Uterus (tissue), 4 donors: Measurements from ENCODE around the gene PDE4A. TPM values are rescaled to one million over a fixed set of nuclear protein-coding genes. Genes with fewer than 3 reads are reported as not detected.

Experiments used
- DNase-seq, 2 donors: peaks; one replicate each; pipeline ENCODE4 v3.0.0-alpha.2; 2019 to 2020
- H3K27ac ChIP-seq, 2 donors: fragments of 200-600 bp; sonication (generic); 1 replicate in 1 of 2; 2 replicates in 1 of 2; pipeline ENCODE4 v1.5.1; 2016 to 2018
- H3K27me3 ChIP-seq, 2 donors: fragments of 200-600 bp; sonication (generic); one replicate each; pipeline ENCODE4 v1.5.1; 2018 to 2019; ENCODE audit warnings: control low read depth in 1 of 2
- H3K36me3 ChIP-seq, 2 donors: fragments of 200-600 bp; sonication (generic); one replicate each; pipeline ENCODE4 v1.5.1; 2019; ENCODE audit warnings: control low read depth in 1 of 2
- H3K4me1 ChIP-seq, 2 donors: fragments of 200-600 bp; sonication (generic); one replicate each; pipeline ENCODE4 v1.5.1; 2018 to 2019; ENCODE audit warnings: control low read depth in 1 of 2
- H3K4me3 ChIP-seq, 2 donors: fragments of 200-600 bp; sonication (generic); 1 replicate in 1 of 2; 2 replicates in 1 of 2; pipeline ENCODE4 v1.5.1; 2018 to 2019; ENCODE audit warnings: mild to moderate bottlenecking in 1 of 2
- H3K9me3 ChIP-seq, 2 donors: fragments of 200-600 bp; sonication (generic); one replicate each; pipeline ENCODE4 v1.5.1; 2019; ENCODE audit warnings: control low read depth in 1 of 2
- CTCF ChIP-seq, 4 experiments: fragments of 200-600 bp in 2 of 4; fragments of 450-650 bp in 2 of 4; sonication (generic) in 2 of 4; IDR thresholded peaks; one replicate each; pipeline ENCODE4 v1.5.1; 2016 to 2019; ENCODE audit warnings: antibody characterized with exemption in 4 of 4, mild to moderate bottlenecking in 2 of 4, moderate library complexity in 1 of 4
- POLR2A ChIP-seq, 2 donors: fragments of 450-650 bp; IDR thresholded peaks; one replicate each; pipeline ENCODE4 v1.6.1; 2016; ENCODE audit warnings: antibody characterized with exemption in 2 of 2, mild to moderate bottlenecking in 1 of 2, moderate library complexity in 1 of 2
- intact Hi-C: fragments of 100-400 bp; cut with DNase I; formaldehyde crosslinking; loops from one replicate; pipeline ENCODE4 v1.15.1; 2023; ENCODE audit warnings: low total_unique reads
- total RNA-seq, 4 donors: library from RNA; depleted of rRNA in 3 of 4; stranded (reverse); fragments of >200 nt in 3 of 4; gene quantifications; one replicate each; pipeline versions ENCODE4 v1.1.0 to v1.2.4, GENCODE V29; 2014 to 2023
- donor health status: DM: yes; HTN: yes; CAD: no.

The PDE4A gene
- total RNA-seq, 4 donors from 2014 or later: 3.2 to 10.6 (median 4.1) TPM

- DNase-seq: no peak
- H3K9me3 ChIP-seq: no peaks in the 10 kb centered on the region
- H3K27ac ChIP-seq: peak overlapping the region in 1 of 2 donors; percentile 10
- H3K27me3 ChIP-seq: no peaks in the 10 kb centered on the region
- H3K4me3 ChIP-seq: peak overlapping the region in 1 of 2 donors; percentile 43
- H3K4me1 ChIP-seq: peaks cover 0 to 4% of the 10 kb centered on the region in 2 donors
- H3K36me3 ChIP-seq: no peaks in the 10 kb centered on the region
- intact Hi-C loops: no loop called here
- TF ChIP-seq POLR2A (IDR thresholded peaks at IDR 0.05): no peak
- TF ChIP-seq CTCF (IDR thresholded peaks at IDR 0.05): no peak
These were observed 12.4 kb downstream of the PDE4A start for GRCh38 chr19:10432736-10433130.

- Histone ChIP-seq H3K4me3 (no peak overlapping the region), H3K9me3 (no peaks in the 10 kb centered on the region), H3K27ac (no peak overlapping the region), H3K27me3 (no peaks in the 10 kb centered on the region), H3K4me1 (peaks cover 0 to 4% of the 10 kb centered on the region in 2 donors), H3K36me3 (no peaks in the 10 kb centered on the region)
- DNase-seq: no peak
- intact Hi-C loops: no loop called here
- no peak for TF ChIP-seq CTCF (IDR thresholded peaks at IDR 0.05)
- no peak for TF ChIP-seq POLR2A (IDR thresholded peaks at IDR 0.05)
These were observed 12.8 kb downstream of the PDE4A start for GRCh38 chr19:10433131-10433536.

DNA sequence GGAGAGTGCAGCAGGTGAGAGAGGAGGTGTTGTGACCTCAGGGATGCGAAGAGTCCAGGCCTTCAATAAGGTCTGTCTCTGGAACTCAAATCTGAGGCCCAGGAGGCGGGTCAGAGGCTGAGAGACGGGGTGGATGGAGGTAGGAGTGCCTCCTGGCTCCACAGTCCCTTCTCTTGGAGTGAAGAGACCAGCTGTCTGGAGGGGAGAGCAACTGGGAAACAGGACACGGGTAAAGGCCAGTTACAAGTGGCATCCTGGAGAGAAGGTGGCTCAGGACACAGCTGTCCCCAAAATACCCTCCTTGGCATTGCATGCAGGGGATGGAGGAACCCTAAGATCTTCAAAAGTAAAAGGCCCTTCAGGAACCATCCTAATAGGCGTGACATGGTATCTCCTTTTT lies 19.2 kb downstream of the PDE4A start:
- intact Hi-C loops: no loop called here
- no peaks in the 10 kb centered on the region for H3K9me3 ChIP-seq
- H3K4me3 ChIP-seq: no peak overlapping the region
- no peak for DNase-seq
- H3K27me3 ChIP-seq: no peaks in the 10 kb centered on the region
- TF ChIP-seq POLR2A (IDR thresholded peaks at IDR 0.05): no peak
- TF ChIP-seq CTCF (IDR thresholded peaks at IDR 0.05): no peak
- H3K27ac ChIP-seq: no peak overlapping the region
- H3K4me1 ChIP-seq: no peaks in the 10 kb centered on the region
- H3K36me3 ChIP-seq: no peaks in the 10 kb centered on the region

DNA sequence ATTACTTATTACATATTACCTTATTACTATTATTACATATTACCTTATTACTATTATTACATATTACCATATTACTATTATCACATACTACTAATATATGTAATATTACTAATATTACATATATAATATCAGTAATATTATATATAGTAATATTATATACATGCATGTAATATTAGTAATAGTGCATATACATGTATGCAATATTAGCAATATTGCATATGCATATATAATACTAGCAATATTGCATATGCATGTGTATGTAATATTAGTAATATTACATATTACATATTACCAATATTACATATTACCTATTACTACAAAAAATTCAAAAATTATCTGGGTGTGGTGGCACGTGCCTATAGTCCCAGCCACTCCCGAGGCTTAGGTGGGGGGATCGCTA lies 22.4 kb downstream of the PDE4A start:
- TF ChIP-seq POLR2A (IDR thresholded peaks at IDR 0.05): no peak
- no peak for TF ChIP-seq CTCF (IDR thresholded peaks at IDR 0.05)
- intact Hi-C loops: no loop called here

GRCh38 chr19:10449037-10449436 lies 28.7 kb downstream of the PDE4A start:
- Histone ChIP-seq H3K4me1 (no peaks in the 10 kb centered on the region), H3K27ac (no peak overlapping the region), H3K9me3 (no peaks in the 10 kb centered on the region), H3K27me3 (no peaks in the 10 kb centered on the region), H3K36me3 (no peaks in the 10 kb centered on the region), H3K4me3 (no peak overlapping the region)
- intact Hi-C loops: no loop called here
- no peak for DNase-seq
- TF ChIP-seq CTCF (IDR thresholded peaks at IDR 0.05): no peak
- TF ChIP-seq POLR2A (IDR thresholded peaks at IDR 0.05): no peak

More for the DNA sequence above, 22.4 kb downstream of the PDE4A start:
- Histone ChIP-seq H3K4me3 (no peak overlapping the region), H3K27me3 (no peaks in the 10 kb centered on the region), H3K4me1 (no peaks in the 10 kb centered on the region), H3K27ac (no peak overlapping the region), H3K9me3 (no peaks in the 10 kb centered on the region), H3K36me3 (no peaks in the 10 kb centered on the region)
- no peak for DNase-seq
